Activated CD4-positive, alpha-beta T cell treated with anti-CD3 and anti-CD28 coated beads, Interleukin-2, amount 50 U/mL, for 24 hours (primary cell): Measurements from ENCODE around the gene DLAT.
A peak's percentile ranks its signal among the peaks of the same experiment; 100 is the strongest.
"Not testable (repeated sequence)": the region's sequence is repeated elsewhere in the genome, so short reads cannot be mapped to it uniquely, and the experiment has no call there.

Experiments
- DNase-seq, 2 donors: peaks; one replicate each; pipeline ENCODE4 v3.0.0-alpha.2; 2020; ENCODE audit warnings: low read depth in 1 of 2, low spot score in 1 of 2

Gene DLAT

DNA sequence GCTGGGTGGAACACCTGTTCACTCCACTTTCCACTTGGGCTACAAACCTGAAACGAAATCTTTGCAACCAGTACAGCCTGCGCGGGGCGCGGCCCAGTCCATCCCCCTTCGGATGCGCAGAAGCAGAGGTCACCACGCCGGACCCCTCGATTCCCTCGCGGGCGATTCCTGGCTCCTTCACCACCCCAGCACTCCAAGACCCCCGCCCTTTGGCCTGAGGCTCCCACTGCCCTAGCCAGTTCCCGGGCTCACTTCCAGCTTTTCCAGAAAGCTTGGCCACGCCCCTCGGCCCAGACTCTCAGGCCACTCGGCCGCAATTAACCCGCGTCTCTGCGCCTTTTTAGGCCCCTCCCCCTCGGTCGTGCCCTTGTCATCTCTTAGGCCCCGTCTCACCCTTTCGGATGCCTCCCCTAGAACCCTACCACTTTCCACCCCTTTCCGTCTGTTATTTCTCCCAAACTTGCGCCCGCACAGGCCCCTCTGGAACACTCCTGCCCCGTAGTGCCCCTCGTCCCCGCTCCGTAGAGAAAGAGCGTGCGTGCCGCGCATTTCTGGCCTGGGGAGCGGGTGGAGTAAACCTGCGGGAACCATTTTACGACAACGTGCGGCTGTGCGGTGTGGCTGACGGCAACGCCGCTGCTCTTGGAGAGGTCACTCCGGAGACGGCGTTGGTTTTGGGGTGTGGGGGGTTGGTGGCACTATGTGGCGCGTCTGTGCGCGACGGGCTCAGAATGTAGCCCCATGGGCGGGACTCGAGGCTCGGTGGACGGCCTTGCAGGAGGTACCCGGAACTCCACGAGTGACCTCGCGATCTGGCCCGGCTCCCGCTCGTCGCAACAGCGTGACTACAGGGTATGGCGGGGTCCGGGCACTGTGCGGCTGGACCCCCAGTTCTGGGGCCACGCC lies at the start of gene DLAT:
Gene DLAT, plus strand, starts transcription at position 636 of the 906 bp plus-strand sequence. Its CDS starts 65 bp downstream, at position 701.
- DNase-seq, result peak; percentile 64 to 80

DNA sequence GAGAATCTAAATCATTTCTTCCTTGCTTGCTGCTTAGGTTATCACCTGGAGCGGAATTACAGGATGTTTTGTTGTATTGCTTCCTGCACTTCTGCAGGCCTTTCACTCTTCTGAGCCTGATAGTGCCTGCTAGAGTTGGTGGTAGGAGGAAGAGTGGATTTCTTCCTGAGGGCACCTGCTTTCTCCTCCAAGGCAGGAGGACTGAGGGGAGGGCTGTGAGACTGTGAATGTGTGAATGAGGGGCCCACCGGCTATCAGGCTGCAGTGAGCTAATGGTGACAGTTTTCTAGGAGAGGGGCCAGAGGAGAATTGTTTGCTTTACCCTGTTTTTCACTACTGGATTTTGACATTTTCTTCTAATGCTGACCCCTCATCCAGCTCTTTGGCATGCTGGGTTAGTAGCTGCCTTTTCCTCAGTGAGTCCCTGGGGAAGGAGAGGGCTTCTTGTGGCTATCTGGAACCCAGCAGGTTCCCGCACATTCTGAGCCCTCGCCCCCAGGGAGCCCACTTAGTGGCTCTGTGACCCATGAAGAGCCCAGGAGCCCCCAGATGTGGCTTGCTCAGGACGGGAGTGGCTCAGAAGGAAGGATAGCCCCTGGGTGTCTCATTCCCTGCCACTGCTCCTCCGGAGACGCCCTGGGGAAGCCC lies 49.0 kb upstream of the DLAT start:
- DNase-seq, result no peak

- no peak for DNase-seq
These were observed 48.5 kb upstream of the DLAT start for GRCh38 chr11:111976767-111977145.

- DNase-seq, result no peak
These were observed 47.8 kb upstream of the DLAT start for GRCh38 chr11:111977146-111978027.

DNA sequence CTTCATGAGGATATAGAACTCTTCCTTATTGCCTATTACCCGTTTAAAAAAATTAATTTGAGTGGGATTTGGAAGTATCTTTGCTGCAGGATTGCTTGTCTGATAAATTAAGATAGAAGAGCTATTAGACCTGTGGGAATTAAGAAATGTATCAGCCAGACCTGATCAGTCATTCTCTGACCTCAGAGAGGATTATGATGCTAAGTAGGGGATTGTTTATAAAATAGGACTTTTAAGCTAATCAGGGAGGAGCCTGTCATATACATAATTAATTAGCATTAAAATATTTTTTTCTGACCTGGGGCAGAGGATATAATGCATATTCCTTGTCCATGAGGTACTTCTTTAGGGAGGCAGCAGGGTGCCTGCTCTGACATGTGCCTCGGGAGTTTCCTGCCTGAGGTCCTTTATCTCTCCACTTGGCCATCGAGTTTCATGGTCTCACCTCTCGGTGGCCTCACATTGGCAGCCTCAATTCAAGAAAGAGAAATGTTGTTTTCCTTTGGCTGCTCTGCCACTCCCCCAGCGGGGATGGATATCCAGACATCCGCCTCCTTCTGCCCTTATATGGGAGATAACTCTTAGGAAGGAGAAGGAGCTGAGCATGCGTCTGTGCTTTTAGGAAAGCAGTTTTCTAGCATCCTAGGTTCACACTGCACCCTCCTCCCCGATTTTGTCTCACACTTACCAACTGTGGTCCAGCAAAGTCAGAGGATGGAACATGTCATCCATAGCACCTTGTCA lies 47.0 kb upstream of the DLAT start:
- DNase-seq, result no peak

DNA sequence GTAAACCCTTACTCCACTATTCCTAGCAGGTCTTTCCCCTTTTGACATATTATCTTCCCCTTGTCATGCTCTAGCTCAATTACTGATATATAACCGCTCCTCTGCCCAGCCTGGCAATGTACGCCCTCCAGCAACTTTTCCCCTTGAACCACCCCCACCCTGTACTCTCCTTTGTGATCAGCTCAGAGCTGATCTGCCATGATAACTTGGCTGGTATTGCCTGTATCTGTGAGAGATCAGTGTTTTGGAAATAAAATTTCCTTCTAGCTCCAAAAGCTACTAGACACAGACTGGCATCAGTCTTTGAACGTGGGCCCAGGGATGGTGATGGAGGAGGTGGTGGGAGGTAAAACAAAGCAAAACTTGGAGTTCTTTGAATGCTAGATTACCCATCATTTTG lies 45.1 kb upstream of the DLAT start:
- no peak for DNase-seq

- no peak for DNase-seq
These were observed 43.9 kb upstream of the DLAT start for GRCh38 chr11:111981270-111981669.

- peak in 1 of 2 donors; percentile 26 for DNase-seq
These were observed 43.2 kb upstream of the DLAT start for GRCh38 chr11:111982019-111982464.

GRCh38 chr11:111982541-111983186 lies 42.5 kb upstream of the DLAT start:
- no peak for DNase-seq

- DNase-seq, result no peak
These were observed 41.8 kb upstream of the DLAT start for GRCh38 chr11:111983187-111983986.

GRCh38 chr11:111986589-111986988 lies 38.6 kb upstream of the DLAT start:
- DNase-seq, result no peak

GRCh38 chr11:111990381-111990780 lies 34.8 kb upstream of the DLAT start:
- no peak for DNase-seq

- no peak for DNase-seq
These were observed 32.9 kb upstream of the DLAT start for GRCh38 chr11:111992206-111992855.

DNA sequence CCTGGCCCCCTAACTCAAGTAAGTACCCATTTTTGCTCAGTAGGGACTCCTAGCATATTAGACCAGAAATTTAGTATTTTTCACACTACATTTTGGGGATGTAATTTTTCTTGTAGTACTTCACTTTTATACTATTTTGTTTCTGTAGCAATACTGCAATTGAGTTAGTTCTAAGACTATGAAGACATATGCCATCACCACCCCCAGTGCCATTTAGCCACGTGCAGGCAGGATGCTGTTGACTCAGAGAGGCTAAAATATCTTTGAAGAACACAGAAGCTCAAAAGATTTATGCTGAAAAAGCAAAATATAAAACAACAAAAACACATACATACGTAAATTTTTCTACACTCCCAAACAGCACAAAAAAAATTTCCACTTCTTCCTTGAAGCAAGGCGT lies 29.1 kb upstream of the DLAT start:
- DNase-seq, result no peak

DNA sequence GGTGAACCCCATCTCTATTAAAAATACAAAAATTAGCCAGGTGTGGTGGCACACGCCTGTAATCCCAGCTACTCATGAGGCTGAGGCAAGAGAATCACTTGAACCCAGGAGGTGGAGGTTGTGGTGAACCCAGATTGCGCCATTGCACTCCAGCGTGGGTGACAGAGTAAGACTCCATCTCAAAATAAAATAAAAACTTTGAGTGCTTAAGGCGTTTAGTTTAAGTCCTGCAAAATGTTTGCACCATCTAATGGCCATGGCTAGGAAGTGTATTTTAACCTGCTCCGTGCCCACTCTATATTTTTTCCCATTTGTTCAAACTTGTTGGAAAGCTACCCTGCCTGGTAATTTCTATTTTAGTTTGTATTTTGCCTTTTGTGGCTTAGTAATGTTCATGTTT lies 28.5 kb upstream of the DLAT start:
- not testable (repeated sequence) for DNase-seq

GRCh38 chr11:111999111-111999510 lies 26.1 kb upstream of the DLAT start:
- DNase-seq, result no peak

- no peak for DNase-seq
These were observed 24.5 kb upstream of the DLAT start for GRCh38 chr11:112000703-112001102.

GRCh38 chr11:112002491-112003216 lies 22.6 kb upstream of the DLAT start:
- no peak for DNase-seq
